ENCODE results near the gene CDC42.

DNA sequence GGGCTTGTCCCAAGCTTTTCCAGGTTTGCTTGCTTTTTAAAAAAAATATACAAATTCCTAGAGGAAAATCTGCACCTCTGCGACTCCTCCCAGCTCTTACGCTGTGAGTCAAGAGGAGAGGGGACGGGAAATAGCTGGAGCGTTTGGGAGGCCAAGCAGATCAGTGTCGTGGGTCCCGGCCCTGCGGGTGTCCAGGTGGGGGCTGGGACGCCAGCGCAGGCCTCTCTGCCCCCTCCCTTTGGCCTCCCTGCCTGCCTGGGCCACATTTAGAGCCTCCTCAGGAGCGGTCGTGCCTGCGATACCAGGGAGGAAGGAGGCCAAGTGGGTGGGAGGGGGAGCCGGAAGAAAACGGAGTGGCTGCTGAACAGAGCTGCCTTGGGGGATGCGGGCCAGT is 81.4 kb downstream of the CDC42 start:
- TF ChIP-seq EZH2 (IDR thresholded peaks at IDR 0.05) (no peak), RAD21 (IDR thresholded peaks at IDR 0.05; ENCODE audit: low read depth) (no peak)
- TF ChIP-seq, protein P1, sequence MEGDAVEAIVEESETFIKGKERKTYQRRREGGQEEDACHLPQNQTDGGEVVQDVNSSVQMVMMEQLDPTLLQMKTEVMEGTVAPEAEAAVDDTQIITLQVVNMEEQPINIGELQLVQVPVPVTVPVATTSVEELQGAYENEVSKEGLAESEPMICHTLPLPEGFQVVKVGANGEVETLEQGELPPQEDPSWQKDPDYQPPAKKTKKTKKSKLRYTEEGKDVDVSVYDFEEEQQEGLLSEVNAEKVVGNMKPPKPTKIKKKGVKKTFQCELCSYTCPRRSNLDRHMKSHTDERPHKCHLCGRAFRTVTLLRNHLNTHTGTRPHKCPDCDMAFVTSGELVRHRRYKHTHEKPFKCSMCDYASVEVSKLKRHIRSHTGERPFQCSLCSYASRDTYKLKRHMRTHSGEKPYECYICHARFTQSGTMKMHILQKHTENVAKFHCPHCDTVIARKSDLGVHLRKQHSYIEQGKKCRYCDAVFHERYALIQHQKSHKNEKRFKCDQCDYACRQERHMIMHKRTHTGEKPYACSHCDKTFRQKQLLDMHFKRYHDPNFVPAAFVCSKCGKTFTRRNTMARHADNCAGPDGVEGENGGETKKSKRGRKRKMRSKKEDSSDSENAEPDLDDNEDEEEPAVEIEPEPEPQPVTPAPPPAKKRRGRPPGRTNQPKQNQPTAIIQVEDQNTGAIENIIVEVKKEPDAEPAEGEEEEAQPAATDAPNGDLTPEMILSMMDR (IDR thresholded peaks at IDR 0.05 in 2 of 3, conservative IDR thresholded peaks at IDR 0.05 in 1 of 3; ENCODE audit: borderline replicate concordance in 1 of 3, insufficient read depth in 1 of 3, low read depth in 2 of 3, low read length in 2 of 3): no peak
